ENCODE measurements around the gene MYCBPAP.

MYCBPAP gene

DNA sequence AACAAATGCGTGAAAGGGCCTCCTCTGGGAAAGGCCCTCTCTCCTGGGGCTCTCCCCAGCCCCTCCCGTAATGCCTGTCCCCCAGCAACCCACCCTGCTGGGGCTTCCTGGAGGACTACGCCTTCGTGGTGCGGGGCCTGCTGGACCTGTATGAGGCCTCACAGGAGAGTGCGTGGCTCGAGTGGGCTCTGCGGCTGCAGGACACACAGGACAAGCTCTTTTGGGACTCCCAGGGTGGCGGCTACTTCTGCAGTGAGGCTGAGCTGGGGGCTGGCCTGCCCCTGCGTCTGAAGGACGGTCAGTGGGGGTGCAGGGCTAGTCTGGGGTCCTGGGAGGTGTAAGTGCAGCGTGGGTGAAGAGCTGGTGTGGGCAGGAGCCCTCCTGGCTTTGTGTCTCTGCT lies 43.6 kb downstream of the MYCBPAP start:
- peak overlapping the region; percentile 94; the same call in 1 of the 2 replicates for H3K27ac ChIP-seq
- TF ChIP-seq, protein P1, sequence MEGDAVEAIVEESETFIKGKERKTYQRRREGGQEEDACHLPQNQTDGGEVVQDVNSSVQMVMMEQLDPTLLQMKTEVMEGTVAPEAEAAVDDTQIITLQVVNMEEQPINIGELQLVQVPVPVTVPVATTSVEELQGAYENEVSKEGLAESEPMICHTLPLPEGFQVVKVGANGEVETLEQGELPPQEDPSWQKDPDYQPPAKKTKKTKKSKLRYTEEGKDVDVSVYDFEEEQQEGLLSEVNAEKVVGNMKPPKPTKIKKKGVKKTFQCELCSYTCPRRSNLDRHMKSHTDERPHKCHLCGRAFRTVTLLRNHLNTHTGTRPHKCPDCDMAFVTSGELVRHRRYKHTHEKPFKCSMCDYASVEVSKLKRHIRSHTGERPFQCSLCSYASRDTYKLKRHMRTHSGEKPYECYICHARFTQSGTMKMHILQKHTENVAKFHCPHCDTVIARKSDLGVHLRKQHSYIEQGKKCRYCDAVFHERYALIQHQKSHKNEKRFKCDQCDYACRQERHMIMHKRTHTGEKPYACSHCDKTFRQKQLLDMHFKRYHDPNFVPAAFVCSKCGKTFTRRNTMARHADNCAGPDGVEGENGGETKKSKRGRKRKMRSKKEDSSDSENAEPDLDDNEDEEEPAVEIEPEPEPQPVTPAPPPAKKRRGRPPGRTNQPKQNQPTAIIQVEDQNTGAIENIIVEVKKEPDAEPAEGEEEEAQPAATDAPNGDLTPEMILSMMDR (conservative IDR thresholded peaks at IDR 0.05), result no peak

DNA sequence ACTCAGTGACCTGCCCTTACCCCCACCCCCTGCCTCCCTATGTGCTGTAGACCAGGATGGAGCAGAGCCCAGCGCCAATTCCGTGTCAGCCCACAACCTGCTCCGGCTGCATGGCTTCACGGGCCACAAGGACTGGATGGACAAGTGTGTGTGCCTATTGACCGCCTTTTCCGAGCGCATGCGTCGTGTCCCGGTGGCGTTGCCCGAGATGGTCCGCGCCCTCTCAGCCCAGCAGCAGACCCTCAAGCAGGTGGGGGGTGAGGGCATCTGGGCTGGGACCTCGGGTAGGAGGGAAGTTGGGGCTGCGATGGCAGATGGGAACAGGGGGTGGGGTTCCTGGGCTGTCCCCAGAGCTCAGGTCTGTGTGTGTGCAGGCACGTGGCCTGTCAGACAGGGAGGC lies 46.0 kb downstream of the MYCBPAP start:
- TF ChIP-seq, protein P1 (conservative IDR thresholded peaks at IDR 0.05), result no peak
- H3K27ac ChIP-seq, result peak overlapping the region; percentile 10; the same call in 1 of the 2 replicates

DNA sequence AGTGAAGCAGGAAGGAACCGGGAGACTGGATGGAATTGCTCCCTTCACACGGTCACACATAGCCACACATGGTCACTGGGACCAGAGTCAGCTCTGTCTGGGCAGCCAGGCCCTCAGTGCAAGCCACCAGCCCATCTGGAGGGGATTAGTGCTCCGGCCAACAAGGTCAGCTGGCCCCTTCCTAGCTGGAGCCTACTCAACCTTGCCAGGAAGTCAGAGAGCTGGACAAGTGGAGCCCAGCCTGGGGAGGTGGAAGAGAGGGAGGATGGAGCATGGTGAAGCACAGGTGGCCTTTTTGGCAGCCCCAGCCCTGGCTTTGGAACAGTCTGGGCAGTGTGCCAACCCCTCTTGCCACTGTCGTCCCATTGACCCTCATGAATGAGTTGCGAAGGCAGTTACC lies 48.6 kb downstream of the MYCBPAP start:
- H3K27ac ChIP-seq, result peak overlapping the region; percentile 34
- TF ChIP-seq, protein P1 (conservative IDR thresholded peaks at IDR 0.05), result no peak

DNA sequence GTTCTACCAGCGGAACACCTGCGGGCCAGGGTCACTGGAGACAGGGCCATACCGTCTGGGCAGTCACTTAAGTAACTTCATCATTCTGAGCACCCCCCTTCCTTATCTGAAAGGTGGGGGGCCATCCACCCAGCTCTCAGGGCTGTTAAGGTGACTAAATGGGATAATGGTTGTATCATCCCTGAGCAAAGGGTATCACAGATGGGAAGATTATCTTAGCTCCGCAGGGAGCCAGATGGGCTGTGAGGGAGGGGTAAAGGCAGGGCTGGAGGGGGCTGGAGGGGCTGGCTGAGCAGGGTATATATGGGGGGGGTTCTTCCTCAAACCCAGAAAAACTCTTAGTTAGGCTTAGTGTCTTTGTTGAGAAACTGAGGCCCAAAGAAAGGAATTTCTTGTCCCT lies 49.4 kb downstream of the MYCBPAP start:
- H3K27ac ChIP-seq, result peak overlapping the region; percentile 34; the same call in 1 of the 2 replicates
- TF ChIP-seq, protein P1 (conservative IDR thresholded peaks at IDR 0.05), result no peak

DNA sequence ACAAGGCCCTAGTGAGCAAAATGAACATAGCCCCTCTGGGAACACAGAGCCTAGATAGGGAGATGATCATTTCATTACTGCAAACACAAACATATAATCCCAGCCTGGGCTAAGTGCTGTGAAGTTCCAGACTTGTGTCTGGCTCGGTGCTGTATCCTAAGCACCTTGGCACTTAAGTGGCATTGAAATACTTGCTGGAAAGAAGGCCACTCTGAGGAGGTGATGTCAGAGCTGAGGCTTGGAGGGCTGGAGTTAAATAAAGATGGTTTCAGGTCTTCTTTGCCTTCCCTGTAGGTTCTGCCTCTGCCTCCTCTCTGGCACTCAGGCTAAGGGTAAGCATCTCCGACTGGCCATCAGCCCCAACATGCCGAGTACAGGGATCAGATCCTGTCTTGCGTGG lies 49.9 kb downstream of the MYCBPAP start:
- TF ChIP-seq, protein P1 (conservative IDR thresholded peaks at IDR 0.05), result no peak
- no peak overlapping the region for H3K27ac ChIP-seq

DNA sequence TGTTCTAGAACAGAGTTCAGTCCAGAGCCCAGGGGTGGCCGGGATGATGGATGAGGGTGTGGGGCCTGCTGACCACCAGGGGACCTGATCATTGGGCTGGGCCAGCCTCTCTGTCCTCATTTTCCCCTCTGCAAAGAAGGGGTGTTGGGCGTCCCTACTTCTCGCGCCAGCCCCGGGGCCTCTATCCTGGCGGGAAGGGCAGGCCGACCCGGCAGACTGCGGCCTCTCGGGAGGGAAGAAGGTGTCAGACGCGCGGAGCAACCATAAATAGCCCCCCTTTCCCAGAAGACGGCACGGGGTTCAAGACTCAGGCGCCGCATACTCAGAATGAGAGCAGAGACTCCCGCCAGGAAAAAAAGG lies 50.3 kb downstream of the MYCBPAP start:
- no peak overlapping the region for H3K27ac ChIP-seq
- TF ChIP-seq, protein P1 (conservative IDR thresholded peaks at IDR 0.05), result no peak

DNA sequence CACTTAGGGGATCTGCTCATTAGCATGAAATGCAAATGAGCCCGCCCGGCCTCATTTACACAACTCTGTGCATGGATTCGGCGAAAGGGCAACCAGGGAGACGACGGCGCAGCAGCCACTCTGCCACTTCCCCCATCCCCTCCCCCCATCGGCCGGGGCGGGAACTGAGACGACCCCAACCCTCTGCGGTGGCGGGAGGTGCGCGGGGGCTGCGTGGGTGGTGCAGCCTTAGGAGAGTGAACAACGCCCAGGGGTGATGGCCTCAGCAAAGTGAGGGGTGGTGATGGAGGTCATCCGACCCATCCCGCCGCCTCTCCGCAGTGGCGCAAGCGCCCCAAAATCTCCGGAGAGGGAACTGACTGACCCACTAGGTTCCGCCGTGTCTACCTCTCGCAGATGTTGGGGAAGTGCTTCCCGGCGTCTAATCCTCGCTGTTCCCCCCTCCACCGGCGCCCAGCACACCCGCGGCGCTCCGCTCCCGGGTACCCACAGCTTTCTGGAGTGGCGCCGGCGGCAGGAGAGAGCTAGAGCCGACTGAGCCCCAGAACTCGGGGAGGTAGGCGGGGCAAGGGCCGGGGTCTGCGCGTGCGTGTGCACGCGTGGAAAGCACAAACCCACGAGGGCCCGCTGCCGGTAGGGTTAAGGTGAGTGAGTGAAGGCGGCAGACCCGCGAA lies 50.8 kb downstream of the MYCBPAP start:
- TF ChIP-seq, protein P1 (conservative IDR thresholded peaks at IDR 0.05), result no peak
- no peak overlapping the region for H3K27ac ChIP-seq
